ENCODE results near the gene FOXC1. TPM values are rescaled to one million over a fixed set of nuclear protein-coding genes. Genes with fewer than 3 reads are reported as not detected.

FOXC1 gene
- total and polyA plus RNA-seq, 4 donors: 0.08 to 0.33 (median 0.14) TPM

DNA sequence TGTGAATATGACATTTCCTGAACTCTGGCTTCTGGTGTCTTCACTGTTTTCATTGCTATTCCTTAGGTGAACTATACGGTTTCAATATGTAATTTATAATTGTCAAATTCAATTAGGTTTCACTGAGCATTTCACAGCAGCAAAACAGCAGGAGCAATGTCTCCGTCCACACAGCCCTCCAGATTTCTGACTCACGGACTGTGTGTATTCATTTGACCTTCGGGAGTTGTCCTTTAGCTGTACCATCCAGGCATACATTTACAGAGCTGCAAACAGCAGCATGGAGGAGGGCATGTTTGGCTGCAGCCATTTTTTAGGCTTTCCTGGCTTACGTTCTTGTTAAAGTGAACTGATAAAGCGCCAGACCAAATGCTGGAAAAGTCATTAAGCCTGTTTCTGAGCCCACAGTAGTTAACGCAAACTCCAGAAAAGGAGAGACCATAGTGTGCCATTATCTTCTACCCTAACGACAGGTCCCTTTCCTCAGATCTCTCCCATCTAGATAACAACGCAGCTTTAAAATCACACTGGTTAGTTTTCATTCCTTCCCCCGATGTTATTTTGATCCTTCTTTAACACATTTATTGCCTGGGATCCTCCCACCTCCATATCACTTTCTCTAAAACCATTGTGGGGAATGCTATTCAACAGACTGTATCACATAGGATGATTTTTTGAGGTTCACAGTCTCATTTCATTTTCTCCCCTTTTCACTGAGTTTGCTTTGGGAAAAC lies 18.3 kb downstream of the FOXC1 start:
- Histone ChIP-seq H3K9me3 (ENCODE audit: control insufficient read depth in 4 of 4, low read length in 3 of 4) (no peaks in the 10 kb centered on the region), H3K4me3 (ENCODE audit: low read depth in 1 of 3, low read length in 3 of 3) (no peak overlapping the region), H3K4me1 (ENCODE audit: control insufficient read depth in 4 of 4, insufficient read depth in 4 of 4, low read length in 3 of 4) (peaks cover 0 to 14% (median 6%) of the 10 kb centered on the region in 4 donors), H3K9ac (ENCODE audit: low read depth in 1 of 2, low read length in 2 of 2) (no peak overlapping the region), H3K27ac (ENCODE audit: low read depth in 1 of 2, low read length in 2 of 2) (no peak overlapping the region), H3K36me3 (ENCODE audit: control insufficient read depth in 4 of 4, insufficient read depth in 3 of 4, low read depth in 1 of 4, low read length in 3 of 4) (peaks cover 0 to 2% (median 0%) of the 10 kb centered on the region in 4 donors), H3K27me3 (ENCODE audit: control insufficient read depth in 4 of 4, insufficient read depth in 4 of 4, low read length in 3 of 4) (peaks cover 0 to 10% (median 3%) of the 10 kb centered on the region in 4 donors)
- TF ChIP-seq HNF4A (conservative IDR thresholded peaks at IDR 0.05) (no peak), NR2F2 (IDR thresholded peaks at IDR 0.05) (no peak), GABPA (IDR thresholded peaks at IDR 0.05 in 1 of 2, conservative IDR thresholded peaks at IDR 0.05 in 1 of 2) (no peak), HNF4G (IDR thresholded peaks at IDR 0.05) (no peak), FOXA2 (IDR thresholded peaks at IDR 0.05) (no peak)
- 81% methylated on average over 10 of the region's 10 CpGs for WGBS
- DNase-seq (ENCODE audit: low spot score): no peak

DNA sequence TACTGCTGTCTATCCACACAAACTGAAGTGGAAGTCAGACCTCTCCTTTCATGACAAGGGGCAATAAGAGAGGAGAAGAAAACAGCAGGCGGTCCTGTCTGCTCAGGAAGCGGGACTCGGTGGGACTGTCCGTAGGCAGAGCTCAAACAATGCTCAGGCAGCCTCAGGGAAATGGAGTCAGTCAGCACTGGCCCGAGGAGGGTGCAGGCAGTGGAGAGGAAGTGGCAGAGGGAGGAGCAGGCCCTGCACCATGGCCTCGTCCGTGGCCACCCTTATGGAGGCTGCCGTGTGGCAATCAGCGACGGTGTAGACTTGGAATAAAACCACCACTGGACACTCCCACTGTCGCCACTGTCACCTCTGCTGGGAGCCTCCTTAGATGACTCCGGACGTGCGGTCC lies 19.6 kb downstream of the FOXC1 start:
- 93% methylated on average over 14 of the region's 14 CpGs for WGBS
- DNase-seq (ENCODE audit: low spot score): no peak
- H3K4me3 ChIP-seq (ENCODE audit: low read depth in 1 of 3, low read length in 3 of 3): no peak overlapping the region
- peaks cover 0 to 11% (median 6%) of the 10 kb centered on the region in 4 donors for H3K4me1 ChIP-seq (ENCODE audit: control insufficient read depth in 4 of 4, insufficient read depth in 4 of 4, low read length in 3 of 4)
- TF ChIP-seq, protein P1, sequence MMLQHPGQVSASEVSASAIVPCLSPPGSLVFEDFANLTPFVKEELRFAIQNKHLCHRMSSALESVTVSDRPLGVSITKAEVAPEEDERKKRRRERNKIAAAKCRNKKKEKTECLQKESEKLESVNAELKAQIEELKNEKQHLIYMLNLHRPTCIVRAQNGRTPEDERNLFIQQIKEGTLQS (IDR thresholded peaks at IDR 0.05): no peak
- no peak for TF ChIP-seq EGR1 (IDR thresholded peaks at IDR 0.05; ENCODE audit: low read depth in 2 of 2)
- TF ChIP-seq, protein P2, sequence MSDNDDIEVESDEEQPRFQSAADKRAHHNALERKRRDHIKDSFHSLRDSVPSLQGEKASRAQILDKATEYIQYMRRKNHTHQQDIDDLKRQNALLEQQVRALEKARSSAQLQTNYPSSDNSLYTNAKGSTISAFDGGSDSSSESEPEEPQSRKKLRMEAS (IDR thresholded peaks at IDR 0.05): no peak
- no peak for TF ChIP-seq FOXA1 (IDR thresholded peaks at IDR 0.05)
- TF ChIP-seq HNF4G (IDR thresholded peaks at IDR 0.05): no peak
- no peak for TF ChIP-seq RXRA (IDR thresholded peaks at IDR 0.05)
- TF ChIP-seq TAF1 (conservative IDR thresholded peaks at IDR 0.05): no peak
- TF ChIP-seq, protein P3, sequence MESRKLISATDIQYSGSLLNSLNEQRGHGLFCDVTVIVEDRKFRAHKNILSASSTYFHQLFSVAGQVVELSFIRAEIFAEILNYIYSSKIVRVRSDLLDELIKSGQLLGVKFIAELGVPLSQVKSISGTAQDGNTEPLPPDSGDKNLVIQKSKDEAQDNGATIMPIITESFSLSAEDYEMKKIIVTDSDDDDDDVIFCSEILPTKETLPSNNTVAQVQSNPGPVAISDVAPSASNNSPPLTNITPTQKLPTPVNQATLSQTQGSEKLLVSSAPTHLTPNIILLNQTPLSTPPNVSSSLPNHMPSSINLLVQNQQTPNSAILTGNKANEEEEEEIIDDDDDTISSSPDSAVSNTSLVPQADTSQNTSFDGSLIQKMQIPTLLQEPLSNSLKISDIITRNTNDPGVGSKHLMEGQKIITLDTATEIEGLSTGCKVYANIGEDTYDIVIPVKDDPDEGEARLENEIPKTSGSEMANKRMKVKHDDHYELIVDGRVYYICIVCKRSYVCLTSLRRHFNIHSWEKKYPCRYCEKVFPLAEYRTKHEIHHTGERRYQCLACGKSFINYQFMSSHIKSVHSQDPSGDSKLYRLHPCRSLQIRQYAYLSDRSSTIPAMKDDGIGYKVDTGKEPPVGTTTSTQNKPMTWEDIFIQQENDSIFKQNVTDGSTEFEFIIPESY (IDR thresholded peaks at IDR 0.05): no peak
- TF ChIP-seq, protein P4, sequence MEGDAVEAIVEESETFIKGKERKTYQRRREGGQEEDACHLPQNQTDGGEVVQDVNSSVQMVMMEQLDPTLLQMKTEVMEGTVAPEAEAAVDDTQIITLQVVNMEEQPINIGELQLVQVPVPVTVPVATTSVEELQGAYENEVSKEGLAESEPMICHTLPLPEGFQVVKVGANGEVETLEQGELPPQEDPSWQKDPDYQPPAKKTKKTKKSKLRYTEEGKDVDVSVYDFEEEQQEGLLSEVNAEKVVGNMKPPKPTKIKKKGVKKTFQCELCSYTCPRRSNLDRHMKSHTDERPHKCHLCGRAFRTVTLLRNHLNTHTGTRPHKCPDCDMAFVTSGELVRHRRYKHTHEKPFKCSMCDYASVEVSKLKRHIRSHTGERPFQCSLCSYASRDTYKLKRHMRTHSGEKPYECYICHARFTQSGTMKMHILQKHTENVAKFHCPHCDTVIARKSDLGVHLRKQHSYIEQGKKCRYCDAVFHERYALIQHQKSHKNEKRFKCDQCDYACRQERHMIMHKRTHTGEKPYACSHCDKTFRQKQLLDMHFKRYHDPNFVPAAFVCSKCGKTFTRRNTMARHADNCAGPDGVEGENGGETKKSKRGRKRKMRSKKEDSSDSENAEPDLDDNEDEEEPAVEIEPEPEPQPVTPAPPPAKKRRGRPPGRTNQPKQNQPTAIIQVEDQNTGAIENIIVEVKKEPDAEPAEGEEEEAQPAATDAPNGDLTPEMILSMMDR (IDR thresholded peaks at IDR 0.05; ENCODE audit: low read depth, low read length, missing input control): no peak
- no peak for TF ChIP-seq HNF4A (conservative IDR thresholded peaks at IDR 0.05)
- no peak for TF ChIP-seq GABPA (IDR thresholded peaks at IDR 0.05 in 1 of 2, conservative IDR thresholded peaks at IDR 0.05 in 1 of 2)
- no peak for TF ChIP-seq JUND (IDR thresholded peaks at IDR 0.05)
- TF ChIP-seq, protein P5, sequence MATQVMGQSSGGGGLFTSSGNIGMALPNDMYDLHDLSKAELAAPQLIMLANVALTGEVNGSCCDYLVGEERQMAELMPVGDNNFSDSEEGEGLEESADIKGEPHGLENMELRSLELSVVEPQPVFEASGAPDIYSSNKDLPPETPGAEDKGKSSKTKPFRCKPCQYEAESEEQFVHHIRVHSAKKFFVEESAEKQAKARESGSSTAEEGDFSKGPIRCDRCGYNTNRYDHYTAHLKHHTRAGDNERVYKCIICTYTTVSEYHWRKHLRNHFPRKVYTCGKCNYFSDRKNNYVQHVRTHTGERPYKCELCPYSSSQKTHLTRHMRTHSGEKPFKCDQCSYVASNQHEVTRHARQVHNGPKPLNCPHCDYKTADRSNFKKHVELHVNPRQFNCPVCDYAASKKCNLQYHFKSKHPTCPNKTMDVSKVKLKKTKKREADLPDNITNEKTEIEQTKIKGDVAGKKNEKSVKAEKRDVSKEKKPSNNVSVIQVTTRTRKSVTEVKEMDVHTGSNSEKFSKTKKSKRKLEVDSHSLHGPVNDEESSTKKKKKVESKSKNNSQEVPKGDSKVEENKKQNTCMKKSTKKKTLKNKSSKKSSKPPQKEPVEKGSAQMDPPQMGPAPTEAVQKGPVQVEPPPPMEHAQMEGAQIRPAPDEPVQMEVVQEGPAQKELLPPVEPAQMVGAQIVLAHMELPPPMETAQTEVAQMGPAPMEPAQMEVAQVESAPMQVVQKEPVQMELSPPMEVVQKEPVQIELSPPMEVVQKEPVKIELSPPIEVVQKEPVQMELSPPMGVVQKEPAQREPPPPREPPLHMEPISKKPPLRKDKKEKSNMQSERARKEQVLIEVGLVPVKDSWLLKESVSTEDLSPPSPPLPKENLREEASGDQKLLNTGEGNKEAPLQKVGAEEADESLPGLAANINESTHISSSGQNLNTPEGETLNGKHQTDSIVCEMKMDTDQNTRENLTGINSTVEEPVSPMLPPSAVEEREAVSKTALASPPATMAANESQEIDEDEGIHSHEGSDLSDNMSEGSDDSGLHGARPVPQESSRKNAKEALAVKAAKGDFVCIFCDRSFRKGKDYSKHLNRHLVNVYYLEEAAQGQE (IDR thresholded peaks at IDR 0.05): no peak
- no peak for TF ChIP-seq SP1 (IDR thresholded peaks at IDR 0.05)
- no peak for TF ChIP-seq YY1 (IDR thresholded peaks at IDR 0.05)
- no peaks in the 10 kb centered on the region for H3K9me3 ChIP-seq (ENCODE audit: control insufficient read depth in 4 of 4, low read length in 3 of 4)
- no peak overlapping the region for H3K9ac ChIP-seq (ENCODE audit: low read depth in 1 of 2, low read length in 2 of 2)
- H3K36me3 ChIP-seq (ENCODE audit: control insufficient read depth in 4 of 4, insufficient read depth in 3 of 4, low read depth in 1 of 4, low read length in 3 of 4): no peaks in the 10 kb centered on the region
- H3K27ac ChIP-seq (ENCODE audit: low read depth in 1 of 2, low read length in 2 of 2): no peak overlapping the region
- peaks cover 0 to 6% (median 2%) of the 10 kb centered on the region in 4 donors for H3K27me3 ChIP-seq (ENCODE audit: control insufficient read depth in 4 of 4, insufficient read depth in 4 of 4, low read length in 3 of 4)
